Neural cell (in vitro differentiated cells): ENCODE data around the gene TBL1XR1. TPM values are rescaled to one million over a fixed set of nuclear protein-coding genes. Genes with fewer than 3 reads are reported as not detected.

Source experiments
- H2AFZ ChIP-seq: fragments of 200-600, 300-800 bp; sonication (generic), shearing (Covaris generic); 2 replicates; pipeline ENCODE4 v1.6.0; 2014; ENCODE audit warnings: low read depth, mild to moderate bottlenecking, antibody characterized with exemption, low read length, moderate library complexity
- H3F3A ChIP-seq: fragments of 200-600 bp; shearing (Covaris generic); 2 replicates; pipeline ENCODE4 v1.6.1; 2016; ENCODE audit warnings: mild to moderate bottlenecking, moderate library complexity, mixed read lengths, antibody characterized with exemption, low read length; ENCODE audit not compliant: insufficient read depth, poor library complexity, severe bottlenecking
- H3K27ac ChIP-seq: fragments of 200-600, 300-800 bp; sonication (generic), shearing (Covaris generic); 2 replicates; pipeline ENCODE4 v1.5.1; 2014; ENCODE audit warnings: mild to moderate bottlenecking, low read length, moderate library complexity
- H3K27me3 ChIP-seq: fragments of 300-800, 200-600 bp; sonication (generic), shearing (Covaris generic); 2 replicates; pipeline ENCODE4 v1.6.0; 2014; ENCODE audit warnings: mild to moderate bottlenecking, low read depth, low read length, moderate library complexity; ENCODE audit not compliant: insufficient read depth
- H3K36me3 ChIP-seq: fragments of 300-800, 200-600 bp; sonication (generic), shearing (Covaris generic); 2 replicates; pipeline ENCODE4 v1.5.1; 2014; ENCODE audit warnings: mild to moderate bottlenecking, antibody characterized with exemption, low read length, moderate library complexity; ENCODE audit not compliant: insufficient read depth
- H3K4me2 ChIP-seq: fragments of 300-800, 200-600 bp; sonication (generic), shearing (Covaris generic); 2 replicates; pipeline ENCODE4 v1.6.0; 2014; ENCODE audit warnings: mild to moderate bottlenecking, low read length
- H3K4me3 ChIP-seq: fragments of 300-800, 200-600 bp; sonication (generic), shearing (Covaris generic); 2 replicates; pipeline ENCODE4 v1.5.1; 2014; ENCODE audit warnings: mild to moderate bottlenecking, low read length, moderate library complexity
- H3K79me2 ChIP-seq: fragments of 200-600 bp; shearing (Covaris generic); replicated peaks from 2 replicates; pipeline ENCODE4 v1.6.0; 2014; ENCODE audit warnings: mild to moderate bottlenecking, low read length, moderate library complexity; ENCODE audit not compliant: insufficient read depth
- H3K9ac ChIP-seq: fragments of 300-800, 200-600 bp; sonication (generic), shearing (Covaris generic); 2 replicates; pipeline ENCODE4 v1.6.1; 2016; ENCODE audit warnings: mild to moderate bottlenecking, low read length, mixed read lengths
- H3K9me2 ChIP-seq: fragments of 200-600 bp; shearing (Covaris generic); 2 replicates; pipeline ENCODE4 v1.6.1; 2016; ENCODE audit warnings: mild to moderate bottlenecking, low read length, mixed read lengths; ENCODE audit not compliant: insufficient read depth
- H3K9me3 ChIP-seq: fragments of 200-600, 300-800 bp; sonication (generic), shearing (Covaris generic); 2 replicates; pipeline ENCODE4 v1.6.1; 2016; ENCODE audit warnings: mild to moderate bottlenecking, mixed run types, low read length, moderate library complexity, mixed read lengths
- H4K20me1 ChIP-seq: fragments of 200-600 bp; shearing (Covaris generic); 2 replicates; pipeline ENCODE4 v1.6.1; 2016; ENCODE audit warnings: mild to moderate bottlenecking, mixed run types; ENCODE audit not compliant: insufficient read depth
- EP300 ChIP-seq: fragments of 450-650 bp; conservative IDR thresholded peaks from 2 replicates; pipeline ENCODE4 v1.6.1; 2014; ENCODE audit warnings: antibody characterized with exemption, mild to moderate bottlenecking, moderate library complexity; ENCODE audit not compliant: poor library complexity, severe bottlenecking
- EZH2 ChIP-seq: fragments of 200-600, 300-800 bp; shearing (Covaris generic), sonication (generic); IDR thresholded peaks from 2 replicates; pipeline ENCODE4 v1.6.1; 2014; ENCODE audit warnings: antibody characterized with exemption, low read length, borderline replicate concordance, mild to moderate bottlenecking; ENCODE audit not compliant: insufficient read depth, poor library complexity, severe bottlenecking
- MXI1 ChIP-seq: fragments of 450-650 bp; conservative IDR thresholded peaks from 2 replicates; pipeline ENCODE4 v1.6.1; 2014; ENCODE audit warnings: antibody characterized with exemption, mild to moderate bottlenecking; ENCODE audit not compliant: poor library complexity, severe bottlenecking
- POLR2AphosphoS5 ChIP-seq: IDR thresholded peaks from 2 replicates; pipeline ENCODE4 v1.6.1; 2012
- RAD21 ChIP-seq: fragments of 450-650 bp; conservative IDR thresholded peaks from 2 replicates; pipeline ENCODE4 v1.6.1; 2014; ENCODE audit warnings: antibody characterized with exemption, mild to moderate bottlenecking, moderate library complexity
- REST ChIP-seq: IDR thresholded peaks from 2 replicates; pipeline ENCODE4 v1.6.1; 2012; ENCODE audit warnings: borderline replicate concordance
- SMC3 ChIP-seq: fragments of 450-650 bp; conservative IDR thresholded peaks from 2 replicates; pipeline ENCODE4 v1.6.1; 2014; ENCODE audit warnings: antibody characterized with exemption, mild to moderate bottlenecking, moderate library complexity; ENCODE audit not compliant: poor library complexity
- TAF1 ChIP-seq: IDR thresholded peaks from 2 replicates; pipeline ENCODE4 v1.6.1; 2012; ENCODE audit warnings: low read depth
- polyA plus RNA-seq: library from polyadenylated mRNA; depleted of rRNA; stranded (reverse); fragments of >200 nt; gene quantifications from 2 replicates; pipeline ENCODE4 v1.2.3, GENCODE V29; 2014
- TF ChIP-seq, protein P1 (sequence below): fragments of 450-650 bp; IDR thresholded peaks from 2 replicates; pipeline ENCODE4 v1.5.1; 2014; ENCODE audit warnings: antibody characterized with exemption, mild to moderate bottlenecking, moderate library complexity; ENCODE audit not compliant: poor library complexity, severe bottlenecking

TBL1XR1 gene
- polyA plus RNA-seq, 1 donor from 2014 or later = 96.3 TPM

GRCh38 chr3:177089110-177089509, 108.2 kb downstream of the TBL1XR1 start:
- H3K4me2 ChIP-seq = no peak overlapping the region
- no peaks in the 10 kb centered on the region for H3K27me3 ChIP-seq
- no peaks in the 10 kb centered on the region for H3K9me3 ChIP-seq
- H2AFZ ChIP-seq = no peak overlapping the region
- H3K36me3 ChIP-seq = peaks cover 8% of the 10 kb centered on the region
- H3K27ac ChIP-seq = no peak overlapping the region
- TF ChIP-seq EZH2 (no peak), TAF1 (no peak), RAD21 (no peak), SMC3 (no peak), REST (no peak), EP300 (no peak), POLR2AphosphoS5 (no peak), MXI1 (no peak)
- TF ChIP-seq, protein P1, sequence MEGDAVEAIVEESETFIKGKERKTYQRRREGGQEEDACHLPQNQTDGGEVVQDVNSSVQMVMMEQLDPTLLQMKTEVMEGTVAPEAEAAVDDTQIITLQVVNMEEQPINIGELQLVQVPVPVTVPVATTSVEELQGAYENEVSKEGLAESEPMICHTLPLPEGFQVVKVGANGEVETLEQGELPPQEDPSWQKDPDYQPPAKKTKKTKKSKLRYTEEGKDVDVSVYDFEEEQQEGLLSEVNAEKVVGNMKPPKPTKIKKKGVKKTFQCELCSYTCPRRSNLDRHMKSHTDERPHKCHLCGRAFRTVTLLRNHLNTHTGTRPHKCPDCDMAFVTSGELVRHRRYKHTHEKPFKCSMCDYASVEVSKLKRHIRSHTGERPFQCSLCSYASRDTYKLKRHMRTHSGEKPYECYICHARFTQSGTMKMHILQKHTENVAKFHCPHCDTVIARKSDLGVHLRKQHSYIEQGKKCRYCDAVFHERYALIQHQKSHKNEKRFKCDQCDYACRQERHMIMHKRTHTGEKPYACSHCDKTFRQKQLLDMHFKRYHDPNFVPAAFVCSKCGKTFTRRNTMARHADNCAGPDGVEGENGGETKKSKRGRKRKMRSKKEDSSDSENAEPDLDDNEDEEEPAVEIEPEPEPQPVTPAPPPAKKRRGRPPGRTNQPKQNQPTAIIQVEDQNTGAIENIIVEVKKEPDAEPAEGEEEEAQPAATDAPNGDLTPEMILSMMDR = no peak
- peaks cover 82% of the 10 kb centered on the region for H3K79me2 ChIP-seq
- H3K9ac ChIP-seq = no peak overlapping the region
- no peak overlapping the region for H3K4me3 ChIP-seq
- no peaks in the 10 kb centered on the region for H3F3A ChIP-seq
- H4K20me1 ChIP-seq = no peaks in the 10 kb centered on the region
- H3K9me2 ChIP-seq = no peaks in the 10 kb centered on the region

GRCh38 chr3:177085794-177086193, 111.5 kb downstream of the TBL1XR1 start:
- peaks cover 61% of the 10 kb centered on the region for H3K79me2 ChIP-seq
- no peaks in the 10 kb centered on the region for H3K9me3 ChIP-seq
- no peak overlapping the region for H3K4me3 ChIP-seq
- no peaks in the 10 kb centered on the region for H4K20me1 ChIP-seq
- H2AFZ ChIP-seq = no peak overlapping the region
- H3K36me3 ChIP-seq = peaks cover 8% of the 10 kb centered on the region
- no peak overlapping the region for H3K9ac ChIP-seq
- no peak overlapping the region for H3K4me2 ChIP-seq
- no peaks in the 10 kb centered on the region for H3K9me2 ChIP-seq
- no peaks in the 10 kb centered on the region for H3F3A ChIP-seq
- TF ChIP-seq, protein P1 = no peak
- TF ChIP-seq POLR2AphosphoS5 (no peak), TAF1 (no peak), EP300 (no peak), EZH2 (no peak), RAD21 (no peak), REST (no peak)
- H3K27me3 ChIP-seq = no peaks in the 10 kb centered on the region
- H3K27ac ChIP-seq = no peak overlapping the region
